ENCODE results near the gene HOXB4. TPM values are rescaled to one million over a fixed set of nuclear protein-coding genes. Genes with fewer than 3 reads are reported as not detected.

The HOXB4 gene
- total RNA-seq, 3 donors from 2014 or later, result 4.5 to 14.6 (median 5.3) TPM

DNA sequence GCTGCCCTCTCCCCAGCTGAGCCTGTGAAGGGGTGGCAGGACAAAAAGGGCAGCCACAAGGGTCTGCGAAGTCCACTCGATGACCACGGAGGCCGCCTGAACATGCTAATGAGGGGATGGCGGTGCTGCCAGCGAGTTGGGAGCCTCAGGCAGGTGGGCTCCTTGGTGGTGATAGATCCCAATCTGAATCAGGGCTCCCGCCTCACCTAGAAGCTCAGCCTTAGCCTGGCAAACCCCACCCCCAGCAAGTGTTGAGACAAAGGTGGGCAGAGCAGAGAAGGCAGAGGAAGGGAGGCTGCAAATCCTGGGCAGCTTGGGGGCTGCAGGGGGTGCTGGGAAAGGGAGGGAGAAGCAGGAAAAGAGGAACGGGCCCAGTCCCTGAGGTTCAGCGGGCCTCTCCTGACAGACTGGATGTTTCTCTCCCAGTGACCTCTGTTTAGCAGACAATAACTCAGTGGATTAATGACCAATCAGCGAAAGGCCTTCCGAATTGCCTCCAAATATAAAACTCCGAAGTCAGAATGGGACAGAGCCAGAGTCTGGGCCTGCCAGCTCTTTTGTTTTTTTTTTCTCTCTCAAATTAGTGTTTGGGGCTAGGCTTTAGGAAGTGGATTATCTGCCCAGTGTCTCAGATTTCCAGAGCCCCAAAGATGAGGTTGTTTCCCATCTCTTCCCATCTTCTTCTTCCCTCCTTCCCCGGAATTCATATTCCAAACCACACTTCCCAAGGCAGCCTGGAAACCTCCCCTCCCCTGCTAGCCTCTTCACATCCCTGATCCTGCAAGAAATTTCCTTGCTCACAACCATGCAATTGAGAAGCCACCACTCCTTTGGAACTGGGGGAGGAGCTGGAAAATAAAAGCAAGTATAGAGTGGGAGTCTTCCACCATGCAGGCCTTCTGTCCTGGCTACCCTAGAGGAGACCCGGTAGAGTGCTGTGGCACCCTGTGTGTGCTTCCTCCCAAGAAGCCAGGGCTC, 18.0 kb downstream of the HOXB4 start:
- TF ChIP-seq, protein P1, sequence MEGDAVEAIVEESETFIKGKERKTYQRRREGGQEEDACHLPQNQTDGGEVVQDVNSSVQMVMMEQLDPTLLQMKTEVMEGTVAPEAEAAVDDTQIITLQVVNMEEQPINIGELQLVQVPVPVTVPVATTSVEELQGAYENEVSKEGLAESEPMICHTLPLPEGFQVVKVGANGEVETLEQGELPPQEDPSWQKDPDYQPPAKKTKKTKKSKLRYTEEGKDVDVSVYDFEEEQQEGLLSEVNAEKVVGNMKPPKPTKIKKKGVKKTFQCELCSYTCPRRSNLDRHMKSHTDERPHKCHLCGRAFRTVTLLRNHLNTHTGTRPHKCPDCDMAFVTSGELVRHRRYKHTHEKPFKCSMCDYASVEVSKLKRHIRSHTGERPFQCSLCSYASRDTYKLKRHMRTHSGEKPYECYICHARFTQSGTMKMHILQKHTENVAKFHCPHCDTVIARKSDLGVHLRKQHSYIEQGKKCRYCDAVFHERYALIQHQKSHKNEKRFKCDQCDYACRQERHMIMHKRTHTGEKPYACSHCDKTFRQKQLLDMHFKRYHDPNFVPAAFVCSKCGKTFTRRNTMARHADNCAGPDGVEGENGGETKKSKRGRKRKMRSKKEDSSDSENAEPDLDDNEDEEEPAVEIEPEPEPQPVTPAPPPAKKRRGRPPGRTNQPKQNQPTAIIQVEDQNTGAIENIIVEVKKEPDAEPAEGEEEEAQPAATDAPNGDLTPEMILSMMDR (IDR thresholded peaks at IDR 0.05), result no peak
- intact Hi-C loops (cut with DNase I, micrococcal nuclease), result no loop called here
- peaks cover 43% of the 10 kb centered on the region for H3K4me1 ChIP-seq (ENCODE audit: low read depth)
- DNase-seq (no peak), ATAC-seq (no peak)
- no peak overlapping the region for H3K4me3 ChIP-seq
- H3K9me3 ChIP-seq, result no peaks in the 10 kb centered on the region
- no peaks in the 10 kb centered on the region for H3K36me3 ChIP-seq (ENCODE audit: low read depth)

DNA sequence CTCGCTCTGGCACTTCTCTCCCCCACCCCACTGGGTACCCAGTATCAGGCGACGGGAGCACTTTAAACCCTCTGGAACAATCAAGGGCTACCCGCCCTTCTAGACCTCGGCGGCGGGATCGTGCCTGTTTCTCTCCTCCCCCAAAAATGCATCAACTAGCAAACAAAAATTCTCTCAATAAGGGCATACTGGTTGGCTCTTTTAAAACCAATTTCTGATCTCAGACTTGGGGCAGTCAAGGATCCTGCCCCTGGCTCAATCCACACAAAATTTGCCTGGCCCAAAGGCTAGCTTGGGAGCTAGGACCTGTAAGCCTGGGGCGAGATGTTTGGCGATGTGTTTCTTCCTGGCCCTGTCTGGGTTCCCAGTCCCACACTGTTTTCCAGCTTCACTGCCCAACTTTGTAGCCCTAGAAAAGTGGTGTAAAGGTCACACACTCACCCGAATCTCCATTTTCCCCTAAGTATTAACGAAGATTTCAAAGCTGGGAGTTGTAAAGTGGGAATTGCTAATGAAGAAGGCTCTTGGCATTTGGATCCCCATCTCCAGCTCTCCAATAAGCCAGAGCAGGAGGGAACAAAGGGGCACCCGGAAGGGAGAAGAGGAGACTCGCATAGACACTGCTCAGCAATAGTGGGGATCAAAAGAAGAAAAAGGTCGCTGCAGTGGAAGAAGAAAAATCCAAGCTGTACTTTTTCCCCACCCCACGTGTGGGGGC, 18.9 kb downstream of the HOXB4 start:
- TF ChIP-seq, protein P1 (IDR thresholded peaks at IDR 0.05), result no peak
- Histone ChIP-seq H3K4me1 (ENCODE audit: low read depth) (peaks cover 46% of the 10 kb centered on the region), H3K4me3 (no peak overlapping the region), H3K9me3 (no peaks in the 10 kb centered on the region), H3K36me3 (ENCODE audit: low read depth) (no peaks in the 10 kb centered on the region)
- DNase-seq, result no peak
- intact Hi-C loops (cut with DNase I, micrococcal nuclease), result no loop called here
- ATAC-seq, result no peak

DNA sequence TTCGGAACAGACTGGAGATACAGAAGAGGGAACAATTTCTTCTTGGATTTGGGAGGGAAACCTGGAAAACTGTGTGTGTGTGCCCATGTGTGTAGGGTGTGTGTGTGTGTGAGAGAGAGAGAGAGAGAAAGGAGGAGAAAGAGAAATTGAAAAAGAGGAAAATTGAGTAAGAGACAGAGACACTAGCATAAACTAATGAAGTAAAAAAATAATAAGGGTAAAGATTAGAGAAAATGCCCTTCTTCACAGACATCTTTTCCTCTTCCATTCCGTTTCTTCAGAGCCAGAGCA, 19.4 kb downstream of the HOXB4 start:
- Histone ChIP-seq H3K4me3 (no peak overlapping the region), H3K4me1 (ENCODE audit: low read depth) (peaks cover 46% of the 10 kb centered on the region), H3K9me3 (no peaks in the 10 kb centered on the region), H3K36me3 (ENCODE audit: low read depth) (no peaks in the 10 kb centered on the region)
- TF ChIP-seq, protein P1 (IDR thresholded peaks at IDR 0.05), result no peak
- no peak for DNase-seq
- no peak for ATAC-seq
- intact Hi-C loops (cut with DNase I, micrococcal nuclease), result no loop called here

DNA sequence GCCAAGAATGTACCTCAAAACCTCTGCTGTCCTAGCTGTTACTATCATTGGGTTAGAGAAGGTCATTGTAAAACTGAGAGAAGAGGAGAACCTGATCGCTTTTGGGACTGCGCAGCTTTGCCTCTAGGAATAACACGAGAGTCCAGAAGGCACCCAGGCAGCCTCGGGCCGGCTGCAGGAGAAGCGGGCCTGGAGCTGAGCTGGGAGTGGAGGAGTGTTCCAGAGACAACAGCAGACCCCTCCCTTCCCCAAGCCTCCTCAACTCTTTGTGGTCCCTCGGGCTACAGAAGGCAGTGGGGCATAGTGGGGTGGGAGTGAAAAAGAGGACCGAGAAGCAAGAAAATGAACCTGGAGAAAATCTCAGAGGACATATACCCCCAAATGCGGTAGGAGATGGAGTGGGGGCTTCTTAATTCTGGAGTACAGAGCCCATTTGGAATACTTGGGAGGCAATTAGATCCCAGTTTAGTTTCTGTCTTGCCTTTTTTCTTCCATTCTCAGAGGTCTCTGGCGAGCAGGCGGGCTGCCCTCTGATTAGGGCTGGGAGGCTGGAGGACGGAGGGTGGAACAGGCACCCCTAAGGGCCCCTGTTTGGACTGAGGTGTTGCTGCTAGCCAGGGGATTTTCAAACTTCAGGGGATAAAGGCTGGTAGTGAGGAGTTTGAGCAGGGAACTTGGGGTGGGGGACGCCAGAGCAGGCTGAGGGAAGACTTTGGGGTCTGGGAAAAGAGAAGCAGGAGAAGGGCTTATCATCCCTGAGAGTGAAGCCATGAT, 19.9 kb downstream of the HOXB4 start:
- Histone ChIP-seq H3K9me3 (no peaks in the 10 kb centered on the region), H3K36me3 (ENCODE audit: low read depth) (no peaks in the 10 kb centered on the region), H3K4me3 (no peak overlapping the region), H3K4me1 (ENCODE audit: low read depth) (peaks cover 43% of the 10 kb centered on the region)
- ATAC-seq (no peak), DNase-seq (no peak)
- TF ChIP-seq, protein P1 (IDR thresholded peaks at IDR 0.05), result no peak
- intact Hi-C loops (cut with DNase I, micrococcal nuclease), result no loop called here

DNA sequence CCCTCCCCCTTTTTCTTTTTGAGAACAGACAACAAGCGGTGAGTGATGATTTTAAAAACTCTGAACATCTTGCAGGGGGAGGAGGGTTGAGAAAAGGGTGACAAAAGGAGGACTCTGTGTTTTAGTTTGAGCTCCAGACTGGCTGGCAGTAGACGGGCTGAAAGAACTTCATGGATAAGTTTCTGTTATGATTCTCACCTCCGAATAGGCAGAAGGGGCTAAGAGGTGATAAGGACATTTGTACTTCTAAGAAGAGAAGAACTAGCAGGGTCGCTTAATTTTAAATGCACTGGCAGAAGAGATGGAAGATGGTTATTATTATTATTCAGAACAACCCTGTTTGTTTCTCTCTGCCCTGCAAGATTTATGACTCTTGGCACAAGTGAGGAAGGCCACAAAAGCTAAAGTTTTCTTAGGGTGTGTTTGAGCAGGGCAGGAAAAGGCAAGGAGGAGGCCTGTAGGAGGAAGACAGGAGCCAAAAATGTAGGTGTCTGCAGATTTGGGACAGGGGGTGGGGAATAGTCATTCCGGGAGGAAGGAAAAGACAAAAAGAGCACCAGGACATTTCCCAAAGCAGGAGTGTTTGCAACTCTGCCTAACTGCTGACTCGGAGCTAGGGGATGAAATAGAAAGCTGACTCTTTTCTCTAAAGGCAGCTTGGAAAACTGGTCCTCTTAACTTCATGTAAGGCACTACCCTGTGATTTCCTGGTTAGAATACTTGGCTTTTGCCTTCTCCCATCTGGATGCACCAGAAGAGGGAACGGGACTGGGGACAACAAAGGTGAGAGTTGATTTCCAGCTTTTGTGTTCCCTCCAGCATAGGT, 21.4 kb downstream of the HOXB4 start:
- Histone ChIP-seq H3K9me3 (no peaks in the 10 kb centered on the region), H3K4me3 (no peak overlapping the region), H3K36me3 (ENCODE audit: low read depth) (no peaks in the 10 kb centered on the region), H3K4me1 (ENCODE audit: low read depth) (peaks cover 35% of the 10 kb centered on the region)
- intact Hi-C loops (cut with DNase I, micrococcal nuclease), result no loop called here
- ATAC-seq (peak; percentile 56), DNase-seq (no peak)
- TF ChIP-seq, protein P1 (IDR thresholded peaks at IDR 0.05), result no peak

All from mucosa of descending colon (tissue), 3 donors.